Hepatic stellate cell (primary cell): ENCODE results near the gene SUMO4.

Source experiments
- DNase-seq: peaks from one replicate; pipeline ENCODE4 v3.0.0; 2011; ENCODE audit warnings: low spot score

Gene SUMO4

GRCh38 chr6:149400050-149400449, at the start of gene SUMO4:
TSS of gene SUMO4 (plus strand) at chr6:149400262. CDS start at chr6:149400392, 130 bp downstream.
- no peak for DNase-seq

GRCh38 chr6:149354009-149354408, 46.1 kb upstream of the SUMO4 start:
- no peak for DNase-seq

- no peak for DNase-seq
These were observed 43.8 kb upstream of the SUMO4 start for GRCh38 chr6:149356081-149356750.

GRCh38 chr6:149357726-149358538, 42.1 kb upstream of the SUMO4 start:
- no peak for DNase-seq

- no peak for DNase-seq
These were observed 40.6 kb upstream of the SUMO4 start for GRCh38 chr6:149359440-149359839.

- no peak for DNase-seq
These were observed 39.5 kb upstream of the SUMO4 start for GRCh38 chr6:149360536-149360935.

- no peak for DNase-seq
These were observed 37.8 kb upstream of the SUMO4 start for GRCh38 chr6:149362289-149362688.

GRCh38 chr6:149363154-149363553, 36.9 kb upstream of the SUMO4 start:
- no peak for DNase-seq

- no peak for DNase-seq
These were observed 35.5 kb upstream of the SUMO4 start for GRCh38 chr6:149364557-149364956.

- DNase-seq = no peak
These were observed 34.9 kb upstream of the SUMO4 start for GRCh38 chr6:149365197-149365596.

- no peak for DNase-seq
These were observed 33.7 kb upstream of the SUMO4 start for GRCh38 chr6:149366267-149366921.

- no peak for DNase-seq
These were observed 32.0 kb upstream of the SUMO4 start for GRCh38 chr6:149368065-149368464.

GRCh38 chr6:149371154-149371553, 28.9 kb upstream of the SUMO4 start:
- DNase-seq = no peak

- no peak for DNase-seq
These were observed 28.0 kb upstream of the SUMO4 start for GRCh38 chr6:149372062-149372461.

- no peak for DNase-seq
These were observed 26.6 kb upstream of the SUMO4 start for GRCh38 chr6:149373511-149373910.

- no peak for DNase-seq
These were observed 20.1 kb upstream of the SUMO4 start for GRCh38 chr6:149379977-149380376.

- DNase-seq = no peak
These were observed 19.5 kb upstream of the SUMO4 start for GRCh38 chr6:149380523-149380922.

- no peak for DNase-seq
These were observed 16.7 kb upstream of the SUMO4 start for GRCh38 chr6:149383371-149383770.

- DNase-seq = no peak
These were observed 15.6 kb upstream of the SUMO4 start for GRCh38 chr6:149384464-149384863.

GRCh38 chr6:149385998-149386646, 13.9 kb upstream of the SUMO4 start:
- DNase-seq = no peak

GRCh38 chr6:149387779-149388512, 12.1 kb upstream of the SUMO4 start:
- no peak for DNase-seq
